Breast epithelium (tissue), 3 donors: ENCODE results near the gene SPHK2.

Experiments used
- POLR2A ChIP-seq: fragments of 450-650 bp; IDR thresholded peaks from one replicate; pipeline ENCODE4 v1.6.1; 2016; ENCODE audit warnings: antibody characterized with exemption, mild to moderate bottlenecking, moderate library complexity
- POLR2AphosphoS5 ChIP-seq, 3 donors: sonication (generic); formaldehyde crosslinking; IDR thresholded peaks; one replicate each; pipeline ENCODE4 v1.6.1; 2017; ENCODE audit warnings: antibody characterized with exemption in 3 of 3
- TF ChIP-seq, protein P1 (sequence below), 3 donors: fragments of 450-650 bp; IDR thresholded peaks; one replicate each; pipeline ENCODE4 v1.5.1; 2016 to 2017; ENCODE audit warnings: antibody characterized with exemption in 3 of 3, mild to moderate bottlenecking in 3 of 3, moderate library complexity in 3 of 3

DNA sequence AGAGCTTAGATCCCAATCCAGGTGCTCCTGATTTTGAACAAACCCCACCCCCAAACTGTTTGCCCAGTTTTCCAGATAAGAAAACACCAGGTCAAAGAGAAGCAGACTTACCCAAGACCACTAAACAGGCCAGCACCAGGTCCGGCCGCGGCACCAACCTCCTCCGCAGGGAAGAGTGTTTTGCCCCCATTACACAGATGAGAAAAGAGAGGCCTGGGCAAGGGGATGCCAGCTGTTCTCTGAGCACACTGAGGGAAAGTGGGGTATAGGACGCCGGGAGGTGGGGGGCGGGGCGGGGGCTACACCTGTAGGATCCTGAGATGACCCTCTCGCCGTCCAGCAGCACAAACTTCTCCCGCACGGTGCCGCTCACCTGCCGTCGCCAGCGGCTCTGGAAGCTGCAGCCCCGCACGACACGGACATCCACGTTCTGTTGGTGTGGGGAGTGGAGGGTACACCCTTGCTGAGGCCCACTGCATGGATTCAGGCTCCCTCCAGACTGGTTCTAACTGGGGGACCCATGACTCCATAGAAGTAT, 9.7 kb upstream of the SPHK2 start:
- TF ChIP-seq POLR2AphosphoS5 (IDR thresholded peaks at IDR 0.05) = no peak
- TF ChIP-seq, protein P1, sequence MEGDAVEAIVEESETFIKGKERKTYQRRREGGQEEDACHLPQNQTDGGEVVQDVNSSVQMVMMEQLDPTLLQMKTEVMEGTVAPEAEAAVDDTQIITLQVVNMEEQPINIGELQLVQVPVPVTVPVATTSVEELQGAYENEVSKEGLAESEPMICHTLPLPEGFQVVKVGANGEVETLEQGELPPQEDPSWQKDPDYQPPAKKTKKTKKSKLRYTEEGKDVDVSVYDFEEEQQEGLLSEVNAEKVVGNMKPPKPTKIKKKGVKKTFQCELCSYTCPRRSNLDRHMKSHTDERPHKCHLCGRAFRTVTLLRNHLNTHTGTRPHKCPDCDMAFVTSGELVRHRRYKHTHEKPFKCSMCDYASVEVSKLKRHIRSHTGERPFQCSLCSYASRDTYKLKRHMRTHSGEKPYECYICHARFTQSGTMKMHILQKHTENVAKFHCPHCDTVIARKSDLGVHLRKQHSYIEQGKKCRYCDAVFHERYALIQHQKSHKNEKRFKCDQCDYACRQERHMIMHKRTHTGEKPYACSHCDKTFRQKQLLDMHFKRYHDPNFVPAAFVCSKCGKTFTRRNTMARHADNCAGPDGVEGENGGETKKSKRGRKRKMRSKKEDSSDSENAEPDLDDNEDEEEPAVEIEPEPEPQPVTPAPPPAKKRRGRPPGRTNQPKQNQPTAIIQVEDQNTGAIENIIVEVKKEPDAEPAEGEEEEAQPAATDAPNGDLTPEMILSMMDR (IDR thresholded peaks at IDR 0.05) = no peak
- TF ChIP-seq POLR2A = no peak
